ENCODE results near the gene MARS1.

Gene MARS1

GRCh38 chr12:57461276-57461916 is 26.5 kb upstream of the MARS1 start:
- TF ChIP-seq SIN3A (IDR thresholded peaks at IDR 0.05; ENCODE audit: borderline replicate concordance, insufficient read depth, low read length) (no peak), FOXP2 (optimal IDR thresholded peaks at IDR 0.05; ENCODE audit: borderline replicate concordance, extremely low read depth, extremely low read length, insufficient read depth) (no peak), TAF1 (IDR thresholded peaks at IDR 0.05; ENCODE audit: borderline replicate concordance, insufficient read depth, low read length) (no peak), POLR2AphosphoS5 (IDR thresholded peaks at IDR 0.05; ENCODE audit: low read depth, low read length) (no peak), REST (IDR thresholded peaks at IDR 0.05; ENCODE audit: insufficient read depth in 1 of 2, low read depth in 2 of 2, low read length in 2 of 2) (no peak)

- TF ChIP-seq REST (IDR thresholded peaks at IDR 0.05; ENCODE audit: insufficient read depth in 1 of 2, low read depth in 2 of 2, low read length in 2 of 2), result no peak
- TF ChIP-seq TAF1 (IDR thresholded peaks at IDR 0.05; ENCODE audit: borderline replicate concordance, insufficient read depth, low read length), result no peak
- TF ChIP-seq POLR2AphosphoS5 (IDR thresholded peaks at IDR 0.05; ENCODE audit: low read depth, low read length), result no peak
- no peak for TF ChIP-seq FOXP2 (optimal IDR thresholded peaks at IDR 0.05; ENCODE audit: borderline replicate concordance, extremely low read depth, extremely low read length, insufficient read depth)
- no peak for TF ChIP-seq SIN3A (IDR thresholded peaks at IDR 0.05; ENCODE audit: borderline replicate concordance, insufficient read depth, low read length)
These were observed 26.0 kb upstream of the MARS1 start for GRCh38 chr12:57461917-57462250.

- no peak for TF ChIP-seq REST (IDR thresholded peaks at IDR 0.05; ENCODE audit: insufficient read depth in 1 of 2, low read depth in 2 of 2, low read length in 2 of 2)
- TF ChIP-seq SIN3A (IDR thresholded peaks at IDR 0.05; ENCODE audit: borderline replicate concordance, insufficient read depth, low read length), result no peak
- TF ChIP-seq POLR2AphosphoS5 (IDR thresholded peaks at IDR 0.05; ENCODE audit: low read depth, low read length), result no peak
- TF ChIP-seq FOXP2 (optimal IDR thresholded peaks at IDR 0.05; ENCODE audit: borderline replicate concordance, extremely low read depth, extremely low read length, insufficient read depth), result no peak
- TF ChIP-seq TAF1 (IDR thresholded peaks at IDR 0.05; ENCODE audit: borderline replicate concordance, insufficient read depth, low read length), result no peak
These were observed 25.5 kb upstream of the MARS1 start for GRCh38 chr12:57462251-57462911.

- TF ChIP-seq REST (IDR thresholded peaks at IDR 0.05; ENCODE audit: insufficient read depth in 1 of 2, low read depth in 2 of 2, low read length in 2 of 2) (no peak), TAF1 (IDR thresholded peaks at IDR 0.05; ENCODE audit: borderline replicate concordance, insufficient read depth, low read length) (0 out of 2 replicates have a peak, but pooled peaks have one; percentile 17)
These were observed 25.0 kb upstream of the MARS1 start for GRCh38 chr12:57462912-57463253.
